ENCODE measurements around the gene STK17A. TPM values are rescaled to one million over a fixed set of nuclear protein-coding genes. Genes with fewer than 3 reads are reported as not detected.

STK17A gene
- polyA plus RNA-seq, 1 donor from 2014 or later: 7.9 TPM

DNA sequence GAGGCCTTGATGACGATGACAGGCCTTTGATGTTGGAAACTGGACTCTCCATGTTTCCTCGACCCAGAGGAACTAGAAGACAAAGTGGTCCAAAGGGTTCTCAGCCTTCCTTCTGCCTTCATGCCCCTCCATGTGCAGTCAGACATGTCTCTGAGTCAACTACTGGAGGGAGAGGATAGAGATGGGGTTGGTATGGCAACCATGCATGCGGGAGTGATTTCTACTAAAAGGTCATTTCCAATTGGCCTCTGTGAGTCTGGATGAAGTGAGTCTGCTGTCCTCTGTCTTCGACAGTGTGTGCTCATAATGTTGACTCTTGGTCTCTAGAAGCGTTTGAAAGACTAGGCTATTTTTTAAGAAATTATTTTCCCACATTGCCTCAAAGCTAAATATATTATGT is 29.2 kb downstream of the STK17A start:
- Histone ChIP-seq H3K4me3 (ENCODE audit: low read length) (no peak overlapping the region), H3K9ac (ENCODE audit: low read length) (no peak overlapping the region), H3K36me3 (ENCODE audit: insufficient read depth, low read length) (no peaks in the 10 kb centered on the region), H3F3A (ENCODE audit: insufficient read depth, low read length, poor library complexity, severe bottlenecking) (no peaks in the 10 kb centered on the region), H3K79me2 (replicated peaks; ENCODE audit: insufficient read depth, low read length) (no peaks in the 10 kb centered on the region), H2AFZ (ENCODE audit: low read depth, low read length) (no peak overlapping the region), H4K20me1 (ENCODE audit: insufficient read depth) (no peaks in the 10 kb centered on the region), H3K27ac (ENCODE audit: low read length) (no peak overlapping the region), H3K9me2 (ENCODE audit: insufficient read depth, low read length) (no peaks in the 10 kb centered on the region), H3K9me3 (ENCODE audit: low read length) (no peaks in the 10 kb centered on the region), H3K4me2 (ENCODE audit: low read length) (no peak overlapping the region), H3K27me3 (ENCODE audit: insufficient read depth, low read depth, low read length) (no peaks in the 10 kb centered on the region)
- TF ChIP-seq EP300 (conservative IDR thresholded peaks at IDR 0.05; ENCODE audit: poor library complexity, severe bottlenecking) (no peak), MXI1 (conservative IDR thresholded peaks at IDR 0.05; ENCODE audit: poor library complexity, severe bottlenecking) (no peak), RAD21 (conservative IDR thresholded peaks at IDR 0.05) (no peak), EZH2 (IDR thresholded peaks at IDR 0.05; ENCODE audit: borderline replicate concordance, insufficient read depth, low read length, poor library complexity, severe bottlenecking) (no peak), SMC3 (conservative IDR thresholded peaks at IDR 0.05; ENCODE audit: poor library complexity) (no peak), POLR2AphosphoS5 (IDR thresholded peaks at IDR 0.05) (no peak), TAF1 (IDR thresholded peaks at IDR 0.05; ENCODE audit: low read depth) (no peak)
- TF ChIP-seq, protein P1, sequence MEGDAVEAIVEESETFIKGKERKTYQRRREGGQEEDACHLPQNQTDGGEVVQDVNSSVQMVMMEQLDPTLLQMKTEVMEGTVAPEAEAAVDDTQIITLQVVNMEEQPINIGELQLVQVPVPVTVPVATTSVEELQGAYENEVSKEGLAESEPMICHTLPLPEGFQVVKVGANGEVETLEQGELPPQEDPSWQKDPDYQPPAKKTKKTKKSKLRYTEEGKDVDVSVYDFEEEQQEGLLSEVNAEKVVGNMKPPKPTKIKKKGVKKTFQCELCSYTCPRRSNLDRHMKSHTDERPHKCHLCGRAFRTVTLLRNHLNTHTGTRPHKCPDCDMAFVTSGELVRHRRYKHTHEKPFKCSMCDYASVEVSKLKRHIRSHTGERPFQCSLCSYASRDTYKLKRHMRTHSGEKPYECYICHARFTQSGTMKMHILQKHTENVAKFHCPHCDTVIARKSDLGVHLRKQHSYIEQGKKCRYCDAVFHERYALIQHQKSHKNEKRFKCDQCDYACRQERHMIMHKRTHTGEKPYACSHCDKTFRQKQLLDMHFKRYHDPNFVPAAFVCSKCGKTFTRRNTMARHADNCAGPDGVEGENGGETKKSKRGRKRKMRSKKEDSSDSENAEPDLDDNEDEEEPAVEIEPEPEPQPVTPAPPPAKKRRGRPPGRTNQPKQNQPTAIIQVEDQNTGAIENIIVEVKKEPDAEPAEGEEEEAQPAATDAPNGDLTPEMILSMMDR (IDR thresholded peaks at IDR 0.05; ENCODE audit: poor library complexity, severe bottlenecking): no peak
- TF ChIP-seq, protein P2, sequence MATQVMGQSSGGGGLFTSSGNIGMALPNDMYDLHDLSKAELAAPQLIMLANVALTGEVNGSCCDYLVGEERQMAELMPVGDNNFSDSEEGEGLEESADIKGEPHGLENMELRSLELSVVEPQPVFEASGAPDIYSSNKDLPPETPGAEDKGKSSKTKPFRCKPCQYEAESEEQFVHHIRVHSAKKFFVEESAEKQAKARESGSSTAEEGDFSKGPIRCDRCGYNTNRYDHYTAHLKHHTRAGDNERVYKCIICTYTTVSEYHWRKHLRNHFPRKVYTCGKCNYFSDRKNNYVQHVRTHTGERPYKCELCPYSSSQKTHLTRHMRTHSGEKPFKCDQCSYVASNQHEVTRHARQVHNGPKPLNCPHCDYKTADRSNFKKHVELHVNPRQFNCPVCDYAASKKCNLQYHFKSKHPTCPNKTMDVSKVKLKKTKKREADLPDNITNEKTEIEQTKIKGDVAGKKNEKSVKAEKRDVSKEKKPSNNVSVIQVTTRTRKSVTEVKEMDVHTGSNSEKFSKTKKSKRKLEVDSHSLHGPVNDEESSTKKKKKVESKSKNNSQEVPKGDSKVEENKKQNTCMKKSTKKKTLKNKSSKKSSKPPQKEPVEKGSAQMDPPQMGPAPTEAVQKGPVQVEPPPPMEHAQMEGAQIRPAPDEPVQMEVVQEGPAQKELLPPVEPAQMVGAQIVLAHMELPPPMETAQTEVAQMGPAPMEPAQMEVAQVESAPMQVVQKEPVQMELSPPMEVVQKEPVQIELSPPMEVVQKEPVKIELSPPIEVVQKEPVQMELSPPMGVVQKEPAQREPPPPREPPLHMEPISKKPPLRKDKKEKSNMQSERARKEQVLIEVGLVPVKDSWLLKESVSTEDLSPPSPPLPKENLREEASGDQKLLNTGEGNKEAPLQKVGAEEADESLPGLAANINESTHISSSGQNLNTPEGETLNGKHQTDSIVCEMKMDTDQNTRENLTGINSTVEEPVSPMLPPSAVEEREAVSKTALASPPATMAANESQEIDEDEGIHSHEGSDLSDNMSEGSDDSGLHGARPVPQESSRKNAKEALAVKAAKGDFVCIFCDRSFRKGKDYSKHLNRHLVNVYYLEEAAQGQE (IDR thresholded peaks at IDR 0.05; ENCODE audit: borderline replicate concordance): no peak

DNA sequence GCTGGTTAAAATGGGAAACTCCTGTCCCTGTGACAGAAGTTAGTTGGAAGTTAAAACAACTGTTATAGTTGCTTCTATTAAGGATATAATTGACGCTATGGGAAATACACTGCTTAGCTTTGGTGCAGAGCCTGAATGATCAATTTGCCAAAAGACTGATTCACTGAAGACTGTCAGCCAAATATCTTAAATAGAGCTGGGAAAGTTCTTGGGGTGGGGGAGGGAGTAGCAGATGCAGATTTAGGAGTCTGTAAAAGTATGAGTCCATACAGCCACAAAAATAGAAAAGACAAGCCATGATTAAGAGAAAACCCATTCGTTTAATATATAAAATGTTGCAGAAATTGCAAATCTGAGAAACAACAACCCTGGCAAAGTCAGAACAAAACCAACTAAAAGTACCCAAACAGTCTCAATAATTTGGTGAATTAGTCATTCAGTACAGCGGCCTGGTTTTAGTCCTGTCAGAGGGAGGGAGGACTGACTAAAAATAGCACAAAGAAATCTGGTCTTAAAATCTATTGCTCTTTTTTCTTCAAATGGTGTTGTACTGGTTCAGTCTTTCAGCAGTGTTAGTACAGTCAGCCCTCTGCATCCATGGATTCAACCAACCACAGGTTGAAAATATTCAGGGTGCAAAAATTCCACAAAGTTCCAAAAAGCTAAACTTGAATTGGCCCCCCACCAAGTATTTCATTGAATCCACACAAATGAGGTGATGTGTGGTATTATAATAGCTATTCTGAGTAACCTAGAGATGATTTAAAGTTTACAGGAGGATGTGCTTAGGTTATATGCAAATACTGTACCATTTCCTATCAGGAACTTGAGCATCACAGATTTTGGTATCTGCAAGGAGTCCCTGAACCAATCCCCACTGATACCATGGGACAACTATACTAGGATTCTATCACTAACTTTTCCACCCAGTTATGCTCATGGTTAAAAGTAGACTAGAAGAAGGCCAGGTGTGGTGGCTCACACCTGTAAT is 30.0 kb downstream of the STK17A start:
- no peaks in the 10 kb centered on the region for H3K79me2 ChIP-seq (replicated peaks; ENCODE audit: insufficient read depth, low read length)
- H4K20me1 ChIP-seq (ENCODE audit: insufficient read depth): no peaks in the 10 kb centered on the region
- no peaks in the 10 kb centered on the region for H3K9me2 ChIP-seq (ENCODE audit: insufficient read depth, low read length)
- H3K9me3 ChIP-seq (ENCODE audit: low read length): no peaks in the 10 kb centered on the region
- H2AFZ ChIP-seq (ENCODE audit: low read depth, low read length): no peak overlapping the region
- H3K9ac ChIP-seq (ENCODE audit: low read length): no peak overlapping the region
- H3K27me3 ChIP-seq (ENCODE audit: insufficient read depth, low read depth, low read length): no peaks in the 10 kb centered on the region
- no peak overlapping the region for H3K4me3 ChIP-seq (ENCODE audit: low read length)
- H3K4me2 ChIP-seq (ENCODE audit: low read length): no peak overlapping the region
- no peak overlapping the region for H3K27ac ChIP-seq (ENCODE audit: low read length)
- H3K36me3 ChIP-seq (ENCODE audit: insufficient read depth, low read length): no peaks in the 10 kb centered on the region
- TF ChIP-seq RAD21 (conservative IDR thresholded peaks at IDR 0.05) (no peak), EZH2 (IDR thresholded peaks at IDR 0.05; ENCODE audit: borderline replicate concordance, insufficient read depth, low read length, poor library complexity, severe bottlenecking) (no peak), SMC3 (conservative IDR thresholded peaks at IDR 0.05; ENCODE audit: poor library complexity) (no peak), TAF1 (IDR thresholded peaks at IDR 0.05; ENCODE audit: low read depth) (no peak), POLR2AphosphoS5 (IDR thresholded peaks at IDR 0.05) (no peak), MXI1 (conservative IDR thresholded peaks at IDR 0.05; ENCODE audit: poor library complexity, severe bottlenecking) (no peak), EP300 (conservative IDR thresholded peaks at IDR 0.05; ENCODE audit: poor library complexity, severe bottlenecking) (no peak)
- TF ChIP-seq, protein P2 (IDR thresholded peaks at IDR 0.05; ENCODE audit: borderline replicate concordance): no peak
- TF ChIP-seq, protein P1 (IDR thresholded peaks at IDR 0.05; ENCODE audit: poor library complexity, severe bottlenecking): no peak
- no peaks in the 10 kb centered on the region for H3F3A ChIP-seq (ENCODE audit: insufficient read depth, low read length, poor library complexity, severe bottlenecking)
